ES-I3 (cell line): ENCODE measurements around the gene INO80E.
"Not testable (repeated sequence)": the region's sequence is repeated elsewhere in the genome, so short reads cannot be mapped to it uniquely, and the experiment has no call there.

ENCODE experiments used
- H3K36me3 ChIP-seq: 2 replicates; pipeline ENCODE4 v1.6.1; 2013; ENCODE audit warnings: mild to moderate bottlenecking, low read length, control low read depth, moderate library complexity; ENCODE audit not compliant: insufficient read depth
- H3K4me1 ChIP-seq: 2 replicates; pipeline ENCODE4 v1.6.1; 2013; ENCODE audit warnings: mild to moderate bottlenecking, control low read depth, low read length; ENCODE audit not compliant: insufficient read depth
- H3K9ac ChIP-seq: 2 replicates; pipeline ENCODE4 v1.6.1; 2013; ENCODE audit warnings: low read depth, mild to moderate bottlenecking, low read length, moderate library complexity
- H3K9me3 ChIP-seq: 2 replicates; pipeline ENCODE4 v1.6.1; 2013; ENCODE audit warnings: mild to moderate bottlenecking, low read length, moderate library complexity; ENCODE audit not compliant: control insufficient read depth, insufficient read depth

Gene INO80E

GRCh38 chr16:30032083-30032819, 36.2 kb downstream of the INO80E start:
- H3K36me3 ChIP-seq, result no peaks in the 10 kb centered on the region
- peaks cover 4% of the 10 kb centered on the region; the same call in 1 of the 2 replicates for H3K4me1 ChIP-seq
- peak overlapping the region; percentile 43; the same call in 1 of the 2 replicates for H3K9ac ChIP-seq
- H3K9me3 ChIP-seq, result no peaks in the 10 kb centered on the region

- no peak overlapping the region for H3K9ac ChIP-seq
- H3K36me3 ChIP-seq, result no peaks in the 10 kb centered on the region
- H3K4me1 ChIP-seq, result peaks cover 4% of the 10 kb centered on the region; the same call in 1 of the 2 replicates
- H3K9me3 ChIP-seq, result no peaks in the 10 kb centered on the region
These were observed 37.2 kb downstream of the INO80E start for GRCh38 chr16:30033270-30033669.

- no peaks in the 10 kb centered on the region for H3K9me3 ChIP-seq
- H3K36me3 ChIP-seq, result no peaks in the 10 kb centered on the region
- H3K9ac ChIP-seq, result no peak overlapping the region
- H3K4me1 ChIP-seq, result no peaks in the 10 kb centered on the region
These were observed 44.2 kb downstream of the INO80E start for GRCh38 chr16:30040221-30040620.

GRCh38 chr16:30040690-30041089, 44.6 kb downstream of the INO80E start:
- not testable (repeated sequence) for H3K9me3 ChIP-seq, H3K9ac ChIP-seq, H3K4me1 ChIP-seq, H3K36me3 ChIP-seq

GRCh38 chr16:30041841-30042240, 45.8 kb downstream of the INO80E start:
- Histone ChIP-seq H3K9ac (no peak overlapping the region), H3K36me3 (no peaks in the 10 kb centered on the region), H3K9me3 (no peaks in the 10 kb centered on the region), H3K4me1 (no peaks in the 10 kb centered on the region)

- Histone ChIP-seq H3K9me3 (no peaks in the 10 kb centered on the region), H3K9ac (no peak overlapping the region), H3K36me3 (no peaks in the 10 kb centered on the region), H3K4me1 (no peaks in the 10 kb centered on the region)
These were observed 50.1 kb downstream of the INO80E start for GRCh38 chr16:30046178-30046577.

- H3K9me3 ChIP-seq, result no peaks in the 10 kb centered on the region
- no peaks in the 10 kb centered on the region for H3K4me1 ChIP-seq
- no peak overlapping the region for H3K9ac ChIP-seq
- H3K36me3 ChIP-seq, result no peaks in the 10 kb centered on the region
These were observed 50.5 kb downstream of the INO80E start for GRCh38 chr16:30046588-30046987.

- no peaks in the 10 kb centered on the region for H3K4me1 ChIP-seq
- no peaks in the 10 kb centered on the region for H3K9me3 ChIP-seq
- no peaks in the 10 kb centered on the region for H3K36me3 ChIP-seq
- H3K9ac ChIP-seq, result no peak overlapping the region
These were observed 53.8 kb downstream of the INO80E start for GRCh38 chr16:30049871-30050270.

GRCh38 chr16:30051518-30051917, 55.5 kb downstream of the INO80E start:
- Histone ChIP-seq H3K9ac (no peak overlapping the region), H3K4me1 (no peaks in the 10 kb centered on the region), H3K36me3 (no peaks in the 10 kb centered on the region), H3K9me3 (no peaks in the 10 kb centered on the region)

- H3K9me3 ChIP-seq, result no peaks in the 10 kb centered on the region
- H3K4me1 ChIP-seq, result no peaks in the 10 kb centered on the region
- H3K9ac ChIP-seq, result peak overlapping the region; percentile 56
- H3K36me3 ChIP-seq, result no peaks in the 10 kb centered on the region
These were observed 56.8 kb downstream of the INO80E start for GRCh38 chr16:30052671-30053372.

- Histone ChIP-seq H3K4me1 (no peaks in the 10 kb centered on the region), H3K36me3 (no peaks in the 10 kb centered on the region), H3K9ac (peak overlapping the region; percentile 56; the same call in 1 of the 2 replicates), H3K9me3 (no peaks in the 10 kb centered on the region)
These were observed 57.5 kb downstream of the INO80E start for GRCh38 chr16:30053376-30054015.

- H3K9me3 ChIP-seq, result no peaks in the 10 kb centered on the region
- no peaks in the 10 kb centered on the region for H3K36me3 ChIP-seq
- no peaks in the 10 kb centered on the region for H3K4me1 ChIP-seq
- H3K9ac ChIP-seq, result no peak overlapping the region
These were observed 58.4 kb downstream of the INO80E start for GRCh38 chr16:30054451-30054850.

- no peaks in the 10 kb centered on the region for H3K36me3 ChIP-seq
- no peaks in the 10 kb centered on the region for H3K4me1 ChIP-seq
- no peaks in the 10 kb centered on the region for H3K9me3 ChIP-seq
- no peak overlapping the region for H3K9ac ChIP-seq
These were observed 59.0 kb downstream of the INO80E start for GRCh38 chr16:30054959-30055553.
